Prostate gland (tissue), 2 donors: ENCODE results near the gene TLE6.

Experiments used
- POLR2A ChIP-seq: fragments of 450-650 bp; IDR thresholded peaks from one replicate; pipeline ENCODE4 v1.6.1; 2016; ENCODE audit warnings: antibody characterized with exemption, mild to moderate bottlenecking
- TF ChIP-seq, protein P1 (sequence below), 4 experiments: fragments of 200-600 bp in 2 of 4; fragments of 450-650 bp in 2 of 4; sonication (generic) in 2 of 4; IDR thresholded peaks; 1 replicate in 3 of 4; 2 replicates in 1 of 4; pipeline ENCODE4 v1.5.1; 2016 to 2019; ENCODE audit warnings: antibody characterized with exemption in 4 of 4, mild to moderate bottlenecking in 2 of 4, moderate library complexity in 2 of 4

DNA sequence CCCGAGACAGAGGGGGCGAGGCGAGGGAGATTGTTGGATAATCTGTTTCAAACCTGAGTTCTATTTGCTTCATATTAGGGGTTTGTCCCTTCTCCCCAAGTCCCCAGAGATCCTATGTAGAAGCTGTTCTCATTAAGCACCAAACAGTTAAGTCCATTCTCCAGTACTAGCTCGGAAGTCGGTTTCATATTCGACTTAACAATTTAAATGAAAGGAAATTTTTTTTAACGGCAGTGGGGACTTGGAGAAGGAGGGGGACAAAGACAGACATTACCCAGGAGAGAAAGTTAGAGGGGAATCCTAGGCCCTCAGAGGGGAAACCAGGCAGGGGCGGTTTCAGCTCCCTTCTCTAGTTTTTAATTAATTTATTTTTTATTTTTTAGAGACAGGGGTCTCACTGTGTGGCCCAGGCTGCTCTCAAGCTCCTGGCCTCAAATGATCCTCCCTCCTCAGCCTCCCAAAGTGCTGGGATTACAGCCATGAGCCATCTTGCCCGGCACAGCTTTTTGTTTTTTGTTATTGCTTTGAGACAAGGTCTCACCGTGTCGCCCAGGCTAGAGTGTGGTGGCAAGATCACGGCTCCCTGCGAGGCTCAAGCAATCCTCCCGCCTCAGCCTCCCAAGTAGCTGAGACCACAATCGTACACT, 65.4 kb downstream of the TLE6 start:
- TF ChIP-seq, protein P1, sequence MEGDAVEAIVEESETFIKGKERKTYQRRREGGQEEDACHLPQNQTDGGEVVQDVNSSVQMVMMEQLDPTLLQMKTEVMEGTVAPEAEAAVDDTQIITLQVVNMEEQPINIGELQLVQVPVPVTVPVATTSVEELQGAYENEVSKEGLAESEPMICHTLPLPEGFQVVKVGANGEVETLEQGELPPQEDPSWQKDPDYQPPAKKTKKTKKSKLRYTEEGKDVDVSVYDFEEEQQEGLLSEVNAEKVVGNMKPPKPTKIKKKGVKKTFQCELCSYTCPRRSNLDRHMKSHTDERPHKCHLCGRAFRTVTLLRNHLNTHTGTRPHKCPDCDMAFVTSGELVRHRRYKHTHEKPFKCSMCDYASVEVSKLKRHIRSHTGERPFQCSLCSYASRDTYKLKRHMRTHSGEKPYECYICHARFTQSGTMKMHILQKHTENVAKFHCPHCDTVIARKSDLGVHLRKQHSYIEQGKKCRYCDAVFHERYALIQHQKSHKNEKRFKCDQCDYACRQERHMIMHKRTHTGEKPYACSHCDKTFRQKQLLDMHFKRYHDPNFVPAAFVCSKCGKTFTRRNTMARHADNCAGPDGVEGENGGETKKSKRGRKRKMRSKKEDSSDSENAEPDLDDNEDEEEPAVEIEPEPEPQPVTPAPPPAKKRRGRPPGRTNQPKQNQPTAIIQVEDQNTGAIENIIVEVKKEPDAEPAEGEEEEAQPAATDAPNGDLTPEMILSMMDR (IDR thresholded peaks at IDR 0.05), result no peak
- no peak for TF ChIP-seq POLR2A
